ENCODE results near the gene INO80. TPM values are rescaled to one million over a fixed set of nuclear protein-coding genes. Genes with fewer than 3 reads are reported as not detected.
"Not testable (repeated sequence)": the region's sequence is repeated elsewhere in the genome, so short reads cannot be mapped to it uniquely, and the experiment has no call there.

The INO80 gene
- total and polyA plus RNA-seq, 2 donors (not counting 1 experiment from before 2014, with no cell fraction given): 16.3 to 55.7 TPM

GRCh38 chr15:40961740-40962139 lies 154.3 kb downstream of the INO80 start:
- WGBS (ENCODE audit: insufficient coverage): 98% methylated on average over 23 of the region's 25 CpGs

GRCh38 chr15:40960925-40961324 lies 155.2 kb downstream of the INO80 start:
- Mint-ChIP-seq H3K27me3 (peaks cover 4% of the 10 kb centered on the region), H3K4me1 (peaks cover 8% of the 10 kb centered on the region), H3K27ac (no peak overlapping the region), H3K9me3 (ENCODE audit: insufficient read depth) (no peaks in the 10 kb centered on the region), H3K4me3 (no peak overlapping the region)
- peak; percentile 7 for DNase-seq
- Histone ChIP-seq H3K79me2 (ENCODE audit: control insufficient read depth, insufficient read depth, low read length) (no peaks in the 10 kb centered on the region), H3K27me3 (replicated peaks in 1 of 4; ENCODE audit: control extremely low read depth in 1 of 4, control insufficient read depth in 3 of 4, insufficient read depth in 4 of 4, low read length in 3 of 4) (no peaks in the 10 kb centered on the region), H3K9ac (ENCODE audit: low read length) (no peak overlapping the region), H3K27ac (ENCODE audit: low read length in 2 of 2) (no peak overlapping the region), H3K4me1 (ENCODE audit: control insufficient read depth in 2 of 2, insufficient read depth in 2 of 2, low read length in 2 of 2) (peaks cover 0 to 9% of the 10 kb centered on the region in 2 donors), H3K4me2 (replicated peaks; ENCODE audit: low read depth, low read length, poor library complexity, severe bottlenecking) (no peak overlapping the region), H3K36me3 (replicated peaks in 1 of 2; ENCODE audit: control extremely low read depth in 1 of 2, control insufficient read depth in 1 of 2, extremely low read depth in 1 of 2, insufficient read depth in 2 of 2, low read length in 1 of 2) (no peaks in the 10 kb centered on the region), H4K20me1 (ENCODE audit: control insufficient read depth, insufficient read depth, low read length, poor library complexity, severe bottlenecking) (no peaks in the 10 kb centered on the region), H2AFZ (ENCODE audit: insufficient read depth, low read depth, low read length, poor library complexity, severe bottlenecking) (no peak overlapping the region), H3K9me3 (ENCODE audit: control extremely low read depth in 1 of 3, control insufficient read depth in 2 of 3, insufficient read depth in 1 of 3, low read length in 2 of 3) (no peaks in the 10 kb centered on the region), H3K4me3 (ENCODE audit: control extremely low read depth in 1 of 5, extremely low read depth in 1 of 5, insufficient read depth in 1 of 5, low read depth in 2 of 5, low read length in 4 of 5) (no peak overlapping the region)
- ATAC-seq (ENCODE audit: low read depth): no peak
- TF ChIP-seq EZH2 (IDR thresholded peaks at IDR 0.05; ENCODE audit: borderline replicate concordance, insufficient read depth, low read depth, low read length, poor library complexity, severe bottlenecking) (no peak), CTCF (IDR thresholded peaks at IDR 0.05) (no peak)
- ChIA-PET CTCF (no interaction called here), POLR2A (no interaction called here)
- intact Hi-C loops (cut with micrococcal nuclease): no loop called here
- 89% methylated on average over 7 of the region's 11 CpGs for WGBS (ENCODE audit: insufficient coverage)

More at GRCh38 chr15:40961740-40962139, 154.3 kb downstream of the INO80 start:
- H3K9me3 Mint-ChIP-seq (ENCODE audit: insufficient read depth); intact Hi-C loops (cut with micrococcal nuclease); H3K4me2 ChIP-seq (replicated peaks; ENCODE audit: low read depth, low read length, poor library complexity, severe bottlenecking); H3K27ac ChIP-seq (ENCODE audit: low read length in 2 of 2); DNase-seq; H3K79me2 ChIP-seq (ENCODE audit: control insufficient read depth, insufficient read depth, low read length); H3K4me1 ChIP-seq (ENCODE audit: control insufficient read depth in 2 of 2, insufficient read depth in 2 of 2, low read length in 2 of 2); H3K9ac ChIP-seq (ENCODE audit: low read length); H3K4me3 ChIP-seq (ENCODE audit: control extremely low read depth in 1 of 5, extremely low read depth in 1 of 5, insufficient read depth in 1 of 5, low read depth in 2 of 5, low read length in 4 of 5); H3K36me3 ChIP-seq (replicated peaks in 1 of 2; ENCODE audit: control extremely low read depth in 1 of 2, control insufficient read depth in 1 of 2, extremely low read depth in 1 of 2, insufficient read depth in 2 of 2, low read length in 1 of 2); H4K20me1 ChIP-seq (ENCODE audit: control insufficient read depth, insufficient read depth, low read length, poor library complexity, severe bottlenecking); H3K27me3 ChIP-seq (replicated peaks in 1 of 4; ENCODE audit: control extremely low read depth in 1 of 4, control insufficient read depth in 3 of 4, insufficient read depth in 4 of 4, low read length in 3 of 4); H3K4me3 Mint-ChIP-seq; H2AFZ ChIP-seq (ENCODE audit: insufficient read depth, low read depth, low read length, poor library complexity, severe bottlenecking); POLR2A ChIA-PET; H3K27ac Mint-ChIP-seq; ATAC-seq (ENCODE audit: low read depth); H3K9me3 ChIP-seq (ENCODE audit: control extremely low read depth in 1 of 3, control insufficient read depth in 2 of 3, insufficient read depth in 1 of 3, low read length in 2 of 3); H3K27me3 Mint-ChIP-seq; H3K4me1 Mint-ChIP-seq: not testable (repeated sequence)
- CTCF ChIA-PET: interaction anchor here (0.6 to 1.0 kb wide), 2 partner anchors 16 to 221 kb away, joined by 3 read pairs; no protein-coding TSS in a partner anchor

Data from B cell (primary cell).